Esophagus squamous epithelium (tissue), 5 donors: ENCODE measurements around the gene OR2L3. TPM values are rescaled to one million over a fixed set of nuclear protein-coding genes. Genes with fewer than 3 reads are reported as not detected.
"Not testable (repeated sequence)": the region's sequence is repeated elsewhere in the genome, so short reads cannot be mapped to it uniquely, and the experiment has no call there.

ENCODE experiments used
- DNase-seq: peaks from one replicate; lab custom pipeline; 2025; lab: John Stamatoyannopoulos, UW
- H3K27ac ChIP-seq, 4 donors: fragments of 200-600 bp; sonication (generic); one replicate each; pipeline ENCODE4 v1.5.1; 2016 to 2019; ENCODE audit warnings: mild to moderate bottlenecking in 1 of 4
- H3K27me3 ChIP-seq, 4 donors: fragments of 200-600 bp; sonication (generic); 1 replicate in 3 of 4; 2 replicates in 1 of 4; pipeline versions ENCODE4 v1.5.1 to v1.6.0; 2017 to 2021; ENCODE audit warnings: antibody characterized with exemption in 1 of 4
- H3K36me3 ChIP-seq, 3 donors: fragments of 200-600 bp; sonication (generic); one replicate each; pipeline ENCODE4 v1.5.1; 2016 to 2019
- H3K4me1 ChIP-seq, 3 donors: fragments of 200-600 bp; sonication (generic); one replicate each; pipeline ENCODE4 v1.5.1; 2017 to 2019
- H3K4me3 ChIP-seq, 4 donors: fragments of 200-600 bp; sonication (generic); 1 replicate in 3 of 4; 2 replicates in 1 of 4; pipeline ENCODE4 v1.5.1; 2016 to 2019; ENCODE audit warnings: mild to moderate bottlenecking in 2 of 4, moderate library complexity in 1 of 4
- H3K9me3 ChIP-seq, 3 donors: fragments of 200-600 bp; sonication (generic); one replicate each; pipeline ENCODE4 v1.5.1; 2016 to 2019
- CTCF ChIP-seq, 6 experiments: fragments of 450-650 bp in 4 of 6; fragments of 200-600 bp in 2 of 6; sonication (generic) in 2 of 6; IDR thresholded peaks; one replicate each; pipeline ENCODE4 v1.5.1; 2016 to 2019; ENCODE audit warnings: antibody characterized with exemption in 6 of 6, mild to moderate bottlenecking in 4 of 6, moderate library complexity in 4 of 6
- POLR2A ChIP-seq, 4 donors: fragments of 450-650 bp; IDR thresholded peaks; one replicate each; pipeline ENCODE4 v1.6.1; 2017; ENCODE audit warnings: antibody characterized with exemption in 4 of 4, mild to moderate bottlenecking in 4 of 4, moderate library complexity in 3 of 4
- WGBS, 2 donors: methylation state at CpG; one replicate each; pipeline ENCODE4 v1.1.5; 2018; 5-methylcytosine and 5-hydroxymethylcytosine counted together
- intact Hi-C: fragments of 100-400 bp; cut with DNase I; formaldehyde crosslinking; loops from one replicate; pipeline ENCODE4 v1.15.0; 2022
- total RNA-seq, 4 donors: library from RNA; depleted of rRNA; stranded (reverse); fragments of >200 nt; gene quantifications; one replicate each; pipeline ENCODE4 v1.1.0, GENCODE V29; 2016
- donor health status: DM: yes; HTN: yes; CAD: no.

The OR2L3 gene
- total RNA-seq, 4 donors from 2014 or later, result not detected

- Histone ChIP-seq H3K27me3 (no peaks in the 10 kb centered on the region), H3K27ac (no peak overlapping the region), H3K4me1 (no peaks in the 10 kb centered on the region), H3K9me3 (peaks cover 0 to 4% (median 0%) of the 10 kb centered on the region in 3 donors), H3K36me3 (no peaks in the 10 kb centered on the region), H3K4me3 (no peak overlapping the region)
- no peak for TF ChIP-seq POLR2A (IDR thresholded peaks at IDR 0.05)
- no peak for TF ChIP-seq CTCF (IDR thresholded peaks at IDR 0.05)
- DNase-seq, result no peak
- intact Hi-C loops, result no loop called here
- WGBS, 2 donors, result 77% methylated on average over 2 of the region's 2 CpGs; no CpG with 5 or more reads in 1 of the 2 donors
Observed at GRCh38 chr1:248055261-248055660, 8.6 kb downstream of the OR2L3 start.

- intact Hi-C loops, result no loop called here
- Histone ChIP-seq H3K27ac (no peak overlapping the region), H3K27me3 (no peaks in the 10 kb centered on the region), H3K36me3 (no peaks in the 10 kb centered on the region), H3K4me1 (no peaks in the 10 kb centered on the region), H3K9me3 (no peaks in the 10 kb centered on the region), H3K4me3 (no peak overlapping the region)
- DNase-seq, result no peak
- TF ChIP-seq CTCF (IDR thresholded peaks at IDR 0.05), result no peak
- TF ChIP-seq POLR2A (IDR thresholded peaks at IDR 0.05), result no peak
- 60 to 70% methylated on average over 2 of the region's 2 CpGs for WGBS, 2 donors
Observed at GRCh38 chr1:248065071-248065470, 18.4 kb downstream of the OR2L3 start.

GRCh38 chr1:248065604-248066003 is 19.0 kb downstream of the OR2L3 start:
- no peak for DNase-seq
- H3K27ac ChIP-seq, result no peak overlapping the region
- intact Hi-C loops, result no loop called here
- no peaks in the 10 kb centered on the region for H3K36me3 ChIP-seq
- H3K27me3 ChIP-seq, result no peaks in the 10 kb centered on the region
- H3K9me3 ChIP-seq, result no peaks in the 10 kb centered on the region
- no peaks in the 10 kb centered on the region for H3K4me1 ChIP-seq
- TF ChIP-seq CTCF (IDR thresholded peaks at IDR 0.05), result no peak
- TF ChIP-seq POLR2A (IDR thresholded peaks at IDR 0.05), result no peak
- 100% methylated on average over 2 of the region's 3 CpGs; no CpG with 5 or more reads in 1 of the 2 donors for WGBS, 2 donors
- no peak overlapping the region for H3K4me3 ChIP-seq

GRCh38 chr1:248083864-248084263 is 37.2 kb downstream of the OR2L3 start:
- 76 to 84% methylated on average over 4 to 9 of the region's 17 CpGs for WGBS, 2 donors
- intact Hi-C loops, result not testable (repeated sequence)

GRCh38 chr1:248094884-248095283 is 48.2 kb downstream of the OR2L3 start, which contains the start of gene OR2L13:
OR2L13 (plus strand) TSS chr1:248095184; CDS start chr1:248099376, 4,192 bp downstream.
- H3K27ac ChIP-seq, result no peak within 1 kb of the TSS
- no peak for TF ChIP-seq CTCF (IDR thresholded peaks at IDR 0.05)
- no peak for TF ChIP-seq POLR2A (IDR thresholded peaks at IDR 0.05)
- no peaks in the 10 kb centered on the region for H3K9me3 ChIP-seq
- no peak within 1 kb of the TSS for H3K4me3 ChIP-seq
- H3K27me3 ChIP-seq, result no peaks in the 10 kb centered on the region
- H3K36me3 ChIP-seq, result no peaks in the 10 kb centered on the region
- WGBS, 2 donors, result 36 to 47% methylated on average over 1 of the region's 1 CpG
- intact Hi-C loops, result no loop called here
- no peak for DNase-seq
- no peaks in the 10 kb centered on the region for H3K4me1 ChIP-seq

More at GRCh38 chr1:248083864-248084263, 37.2 kb downstream of the OR2L3 start:
- H3K36me3 ChIP-seq, H3K27ac ChIP-seq, H3K4me1 ChIP-seq, H3K9me3 ChIP-seq, H3K4me3 ChIP-seq, DNase-seq, H3K27me3 ChIP-seq: not testable (repeated sequence)

- H3K27me3 ChIP-seq, result no peaks in the 10 kb centered on the region
- H3K36me3 ChIP-seq, result no peaks in the 10 kb centered on the region
- DNase-seq, result no peak
- H3K9me3 ChIP-seq, result no peaks in the 10 kb centered on the region
- H3K4me3 ChIP-seq, result no peak overlapping the region
- 53 to 60% methylated on average over 1 of the region's 1 CpG for WGBS, 2 donors
- no peak overlapping the region for H3K27ac ChIP-seq
- TF ChIP-seq CTCF (IDR thresholded peaks at IDR 0.05), result no peak
- no peak for TF ChIP-seq POLR2A (IDR thresholded peaks at IDR 0.05)
- no peaks in the 10 kb centered on the region for H3K4me1 ChIP-seq
- intact Hi-C loops, result no loop called here
Observed at GRCh38 chr1:248098529-248098928, 51.9 kb downstream of the OR2L3 start.
